Glomerular visceral epithelial cell (primary cell): ENCODE measurements around the gene SFMBT2.
"Not testable (repeated sequence)": the region's sequence is repeated elsewhere in the genome, so short reads cannot be mapped to it uniquely, and the experiment has no call there.

Experiments
- DNase-seq: peaks from one replicate; pipeline ENCODE4 v3.0.0-alpha.2; 2016; ENCODE audit errors: extremely low spot score

The SFMBT2 gene

GRCh38 chr10:7401156-7401555 is 9.7 kb downstream of the SFMBT2 start:
- no peak for DNase-seq

DNA sequence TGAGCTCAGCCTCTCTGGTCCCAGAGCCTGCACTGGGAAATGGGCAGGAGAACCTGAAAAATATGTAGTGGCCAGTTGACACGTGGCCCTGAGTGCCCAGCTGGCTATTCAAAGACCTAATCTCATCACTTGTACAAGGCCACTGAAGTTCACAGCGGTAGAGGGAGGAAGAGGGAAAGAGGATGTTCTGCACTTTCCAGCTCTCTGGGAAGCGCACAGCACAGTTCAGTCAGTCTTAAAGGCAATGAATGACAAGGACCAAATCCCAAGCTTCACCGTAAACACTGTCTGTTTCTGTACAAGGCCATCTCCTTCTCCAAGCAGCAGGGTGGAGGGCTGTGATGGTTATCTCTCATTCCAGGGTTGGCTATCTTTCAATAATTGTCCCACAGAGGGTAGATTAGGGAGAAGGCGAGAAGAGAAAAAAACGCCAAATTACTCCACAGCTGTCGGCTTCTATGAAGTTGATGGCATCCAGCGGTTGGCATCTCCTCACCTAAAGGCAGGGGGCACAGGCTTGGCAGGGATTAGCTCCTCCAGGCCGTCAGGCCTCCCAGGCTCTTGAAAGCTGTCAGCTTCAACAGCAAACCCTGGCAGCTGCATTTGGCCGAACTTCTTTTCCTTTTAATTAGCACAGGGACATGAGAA is 10.6 kb downstream of the SFMBT2 start:
- DNase-seq, result no peak

DNA sequence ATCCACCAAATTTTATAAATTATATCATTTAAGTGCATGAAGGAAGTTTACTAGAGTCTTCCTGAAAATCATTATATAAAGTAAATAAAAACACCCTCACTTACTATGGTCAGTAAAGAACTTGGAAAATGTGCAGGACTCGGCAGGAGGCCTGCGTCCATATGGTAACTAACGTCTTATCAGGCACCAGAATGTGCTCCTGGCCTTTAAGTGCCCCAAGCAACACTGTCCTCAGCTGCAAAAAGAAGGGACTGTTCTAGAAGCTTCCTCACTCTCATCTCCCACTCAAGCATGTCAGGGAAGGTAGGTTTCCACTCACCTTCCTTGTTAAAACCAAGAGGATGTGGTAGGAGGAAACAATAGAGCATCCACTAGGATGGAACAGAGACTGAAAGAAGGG is 11.3 kb downstream of the SFMBT2 start:
- no peak for DNase-seq

DNA sequence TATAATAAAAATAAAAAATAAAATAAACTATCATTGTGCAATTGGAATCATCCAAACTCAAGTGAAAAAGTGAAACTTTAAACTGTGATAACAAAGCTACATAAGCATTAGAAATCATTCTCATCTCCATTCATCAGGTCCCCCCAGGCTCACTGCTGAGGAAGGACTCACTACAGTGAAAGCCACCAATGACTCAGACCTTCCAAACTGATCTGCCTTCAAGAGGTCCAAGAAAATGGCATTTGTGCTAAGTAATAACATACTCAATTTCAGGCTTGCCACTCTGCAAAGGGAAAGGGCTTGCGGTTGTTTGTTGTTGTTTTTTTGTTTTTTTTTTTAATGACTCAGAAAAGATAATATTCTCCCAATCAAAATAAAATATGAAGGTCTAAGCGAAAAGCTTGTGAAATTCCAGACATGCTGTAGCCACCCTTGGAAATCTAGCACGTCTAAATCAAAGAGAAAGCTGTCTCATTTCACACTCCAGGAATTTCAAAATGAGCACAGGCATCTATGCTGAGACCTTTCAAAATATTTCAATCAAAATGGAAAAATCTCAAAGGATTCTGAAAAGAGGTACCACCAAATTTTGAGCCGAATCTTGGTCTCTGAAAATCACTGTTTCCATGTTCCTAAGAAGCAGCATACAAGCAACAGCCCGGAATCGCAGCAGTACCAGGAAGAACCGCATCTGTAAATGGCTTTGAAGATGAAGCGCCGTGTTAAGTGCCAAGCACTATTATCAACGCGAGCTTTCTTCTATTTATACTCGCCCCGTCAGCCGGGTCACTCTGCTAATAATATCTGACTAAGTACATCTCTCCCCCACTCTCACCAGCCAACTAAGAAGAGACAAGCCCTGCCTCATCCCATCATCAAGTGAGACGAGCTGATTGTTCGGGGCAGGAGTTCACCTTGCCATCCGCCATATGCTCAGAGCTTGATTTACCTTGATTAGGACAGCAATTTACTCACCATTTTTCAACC is 13.5 kb downstream of the SFMBT2 start:
- DNase-seq, result no peak

DNA sequence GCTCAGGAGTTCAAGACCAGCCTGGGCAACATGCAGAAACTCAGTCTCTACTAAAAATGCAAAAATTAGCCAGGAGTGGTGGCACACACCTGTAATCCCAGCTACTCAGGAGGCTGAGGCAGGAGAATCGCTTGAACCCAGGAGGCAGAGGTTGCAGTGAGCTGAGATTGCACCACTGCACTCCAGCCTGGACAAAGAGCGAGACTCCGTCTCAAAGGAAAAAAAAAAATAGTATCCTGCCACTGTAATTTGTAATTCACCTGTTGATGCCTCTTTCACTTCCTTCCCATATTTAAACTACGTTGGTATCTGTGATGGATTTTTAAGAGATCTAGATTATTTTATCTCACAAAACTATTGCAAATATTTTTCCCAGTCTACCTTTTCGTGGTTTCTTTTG is 18.5 kb downstream of the SFMBT2 start:
- not testable (repeated sequence) for DNase-seq

- DNase-seq, result no peak
Observed at GRCh38 chr10:7391748-7392147, 19.1 kb downstream of the SFMBT2 start.

GRCh38 chr10:7390689-7391110 is 20.1 kb downstream of the SFMBT2 start:
- DNase-seq, result not testable (repeated sequence)

DNA sequence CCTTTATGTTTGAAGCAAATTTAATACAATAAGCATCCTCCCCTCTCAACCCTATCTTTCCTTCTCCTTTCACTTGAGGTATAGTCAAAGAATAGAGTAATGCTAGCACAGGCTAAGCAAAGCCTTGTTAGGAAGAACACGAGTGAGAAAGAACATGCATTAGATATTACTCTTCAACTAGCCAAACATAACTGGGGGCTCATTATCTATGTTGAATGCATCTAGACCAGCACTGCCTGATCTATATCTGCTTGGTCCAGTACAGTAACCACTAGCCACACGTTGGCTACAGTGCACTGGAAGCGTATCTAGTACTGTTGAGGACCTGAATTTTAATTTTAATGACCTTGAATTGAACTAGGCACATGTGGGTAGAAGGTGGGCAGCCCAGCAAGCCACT is 21.0 kb downstream of the SFMBT2 start:
- DNase-seq, result no peak

GRCh38 chr10:7389346-7389745 is 21.5 kb downstream of the SFMBT2 start:
- no peak for DNase-seq

DNA sequence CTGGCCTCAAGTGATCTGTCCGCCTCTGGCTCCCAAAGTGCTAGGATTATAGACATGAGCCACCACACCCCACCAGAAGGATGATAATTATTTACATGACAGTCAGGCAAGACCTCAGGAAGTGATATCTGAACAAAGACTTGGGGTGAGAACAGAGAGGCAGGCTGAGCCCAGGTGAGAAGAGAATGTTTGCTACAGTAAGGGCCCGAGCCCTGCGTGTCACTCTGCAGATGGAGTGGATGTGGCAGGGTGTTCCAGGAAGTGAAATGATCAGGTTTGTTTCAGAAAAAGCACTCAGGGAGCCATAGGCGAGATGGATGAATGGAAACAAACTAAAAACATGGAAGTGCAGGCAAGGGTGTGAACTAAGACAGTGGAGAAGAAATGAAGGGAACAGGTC is 22.2 kb downstream of the SFMBT2 start:
- DNase-seq, result no peak

- DNase-seq, result not testable (repeated sequence)
Observed at GRCh38 chr10:7388149-7388548, 22.7 kb downstream of the SFMBT2 start.

DNA sequence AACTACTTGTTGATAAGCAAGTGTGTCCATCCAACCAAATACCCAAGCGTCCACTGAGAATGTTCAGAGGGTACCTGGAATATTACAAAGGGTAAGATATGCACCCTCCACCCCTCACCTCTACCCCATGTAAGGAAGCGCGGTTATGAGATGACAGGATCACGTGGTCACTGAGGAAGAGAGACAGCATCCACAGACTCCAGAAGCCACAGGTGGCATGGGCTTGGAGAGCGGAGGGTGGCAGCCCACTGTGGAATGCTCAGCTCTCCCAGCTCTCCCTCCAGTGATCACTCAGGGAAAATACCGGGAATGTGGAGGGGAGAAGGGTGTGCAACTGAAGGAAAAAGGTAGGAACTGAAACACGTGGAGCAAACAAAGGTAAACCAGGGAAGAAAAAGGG is 25.7 kb downstream of the SFMBT2 start:
- DNase-seq, result no peak

GRCh38 chr10:7383442-7383841 is 27.4 kb downstream of the SFMBT2 start:
- no peak for DNase-seq

DNA sequence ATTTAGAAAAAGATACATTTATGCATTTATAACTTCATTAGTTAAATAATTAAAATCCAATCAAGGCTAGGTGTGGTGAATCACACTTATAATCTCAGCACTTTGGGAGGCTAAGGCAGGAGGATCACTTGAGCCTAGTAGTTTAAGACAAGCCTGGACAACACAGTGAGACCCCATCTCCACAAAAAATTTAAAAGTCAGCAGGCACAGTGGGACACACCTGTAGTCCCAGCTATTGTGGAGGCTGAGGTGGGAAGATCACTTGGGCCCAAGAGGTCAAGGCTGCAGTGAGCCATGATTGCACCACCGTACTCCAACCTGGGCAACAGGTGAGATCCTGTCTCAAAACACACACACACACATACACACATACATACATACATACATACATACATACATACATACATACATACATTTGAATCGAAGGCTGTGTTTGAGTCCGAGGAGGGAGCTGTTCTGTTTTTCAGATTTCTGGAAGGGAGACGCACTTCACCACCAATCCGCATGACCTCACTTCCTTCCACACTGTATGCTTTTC is 30.1 kb downstream of the SFMBT2 start:
- no peak for DNase-seq

DNA sequence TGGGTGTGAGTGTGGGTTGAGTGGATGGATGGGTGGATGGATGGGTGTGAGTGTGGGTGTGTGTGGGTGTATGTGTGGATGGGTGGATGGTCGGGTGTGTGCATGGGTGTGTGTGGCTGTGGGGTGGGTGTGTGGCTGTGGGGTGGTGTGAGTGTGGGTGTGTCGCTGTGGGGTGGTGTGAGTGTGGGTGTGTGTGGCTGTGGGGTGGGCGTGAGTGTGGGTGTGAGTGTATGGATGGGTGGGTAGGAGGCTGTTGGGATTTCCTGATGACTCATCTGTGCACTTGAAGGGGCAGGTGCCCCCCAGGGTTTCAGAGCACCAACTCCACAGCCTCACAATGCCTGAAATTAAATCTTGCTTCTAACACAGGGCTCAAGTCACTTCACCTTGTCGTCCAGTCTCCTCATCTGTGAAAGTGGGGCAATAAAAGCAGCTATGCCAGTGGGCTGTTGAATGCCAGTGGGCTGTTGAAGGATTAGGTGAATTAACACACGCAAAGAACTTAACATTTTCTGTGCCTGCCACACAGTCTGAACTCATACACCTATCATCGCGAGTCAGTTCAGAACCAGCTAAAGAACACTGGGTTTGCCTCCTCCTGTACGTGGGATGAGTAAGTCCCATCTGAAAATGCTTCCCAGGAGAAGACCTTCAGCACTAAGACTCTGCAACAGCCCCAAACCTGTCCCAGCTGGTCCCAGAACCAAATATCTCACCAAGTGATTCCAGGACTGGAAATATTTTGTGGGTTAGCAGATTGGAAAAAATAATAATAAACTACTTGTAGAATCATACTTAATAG is 32.0 kb downstream of the SFMBT2 start:
- no peak for DNase-seq

- no peak for DNase-seq
Observed at GRCh38 chr10:7377614-7378248, 33.1 kb downstream of the SFMBT2 start.

- no peak for DNase-seq
Observed at GRCh38 chr10:7374795-7375194, 36.0 kb downstream of the SFMBT2 start.

DNA sequence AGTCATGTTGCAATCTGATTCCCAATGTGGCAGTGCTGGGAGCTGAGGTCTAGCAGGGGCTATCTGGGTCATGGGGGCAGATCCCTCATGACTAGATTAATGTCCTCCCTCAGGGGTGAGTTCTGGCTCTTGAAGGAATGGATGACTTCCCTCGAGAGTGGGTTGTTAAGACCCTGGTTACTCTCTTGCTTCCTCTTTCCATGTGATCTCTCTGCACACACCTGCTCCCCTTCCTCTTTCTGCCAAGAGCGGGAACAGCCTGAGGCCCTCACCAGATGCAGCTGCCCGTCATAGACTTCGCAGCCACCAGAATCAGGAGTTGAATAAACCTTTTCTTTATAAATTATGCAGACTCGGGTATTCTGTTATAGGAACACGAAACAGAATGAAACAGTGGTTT is 37.8 kb downstream of the SFMBT2 start:
- no peak for DNase-seq

GRCh38 chr10:7372504-7372903 is 38.3 kb downstream of the SFMBT2 start:
- DNase-seq, result no peak

GRCh38 chr10:7370511-7370910 is 40.3 kb downstream of the SFMBT2 start:
- no peak for DNase-seq

DNA sequence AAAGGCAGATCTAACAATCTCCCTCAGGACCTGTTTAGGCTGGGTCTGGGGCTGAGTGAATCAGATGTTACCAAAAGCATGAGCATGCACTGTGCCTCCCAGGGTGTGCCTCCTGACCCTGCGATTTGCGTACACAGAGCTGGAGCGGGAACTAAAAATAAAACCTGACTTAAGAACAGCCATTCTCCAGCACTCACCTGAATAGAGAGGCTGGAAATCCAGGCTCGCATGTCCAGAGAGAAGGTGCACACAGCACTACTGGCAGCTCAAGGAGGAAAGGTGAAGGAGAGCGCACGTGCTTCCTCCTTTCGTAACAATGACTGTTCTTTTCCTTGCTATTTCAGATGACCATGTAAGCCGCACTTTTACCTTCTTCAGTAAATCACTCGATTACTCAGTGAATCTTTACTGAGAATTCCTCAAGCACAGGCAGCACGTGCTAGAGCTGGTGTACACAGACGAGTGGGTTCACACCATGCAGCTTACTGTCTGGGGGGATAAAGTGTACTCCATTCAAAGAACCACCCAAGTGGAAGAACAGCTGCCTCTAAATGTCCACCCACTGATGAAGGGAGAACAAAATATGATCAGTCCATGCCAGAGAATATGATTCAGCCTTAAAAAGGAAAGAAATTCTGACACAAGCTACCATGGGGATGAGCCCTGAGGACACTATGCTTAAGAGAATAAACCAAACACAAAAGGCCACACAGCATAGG is 45.6 kb downstream of the SFMBT2 start:
- no peak for DNase-seq
